ENCODE measurements around the gene SLC6A8. TPM values are rescaled to one million over a fixed set of nuclear protein-coding genes. Genes with fewer than 3 reads are reported as not detected.

Gene SLC6A8
- total RNA-seq, 1 donor from 2014 or later: 57.9 TPM

DNA sequence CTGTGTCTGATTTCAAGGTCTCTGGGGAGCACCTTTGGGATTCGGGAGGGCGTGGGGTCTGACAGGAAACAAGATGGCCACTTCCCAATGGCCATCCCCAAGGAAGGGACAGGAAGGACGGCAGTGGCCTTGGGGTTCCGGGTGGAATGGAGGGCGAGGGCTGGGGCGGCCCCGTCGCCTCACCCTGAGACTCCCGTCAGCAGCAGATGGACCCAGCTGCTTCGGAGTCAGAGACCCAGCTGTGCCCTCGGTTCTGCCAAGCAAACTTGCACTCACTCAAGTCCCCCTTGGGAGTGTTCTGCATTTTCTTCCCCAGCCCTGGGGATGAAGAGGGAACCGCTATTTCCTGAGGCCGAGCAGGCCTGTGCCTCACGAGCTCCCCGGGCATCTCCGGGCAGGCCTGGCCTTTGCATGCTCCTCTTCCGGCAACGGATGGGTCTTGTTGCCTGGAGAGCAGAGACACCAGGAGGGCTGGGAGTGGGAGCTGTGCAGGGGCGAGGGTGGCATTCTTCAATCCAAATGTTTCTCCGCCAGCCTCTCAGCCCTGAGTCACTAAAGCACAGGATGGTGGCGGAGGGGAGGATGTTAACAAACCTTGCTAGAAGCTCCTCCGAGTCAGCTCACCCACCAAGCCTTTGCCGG lies 47.6 kb upstream of the SLC6A8 start:
- Histone ChIP-seq H3K4me2 (ENCODE audit: low read length) (no peak overlapping the region), H3K4me1 (ENCODE audit: insufficient read depth, low read length) (peaks cover 3% of the 10 kb centered on the region), H3K9me3 (ENCODE audit: insufficient read depth, low read depth, low read length) (no peaks in the 10 kb centered on the region), H3K79me2 (ENCODE audit: insufficient read depth, low read length) (no peaks in the 10 kb centered on the region), H3K27me3 (ENCODE audit: insufficient read depth, low read length) (peaks cover 13% of the 10 kb centered on the region), H3K9ac (ENCODE audit: low read length) (no peak overlapping the region), H4K20me1 (ENCODE audit: insufficient read depth, low read length) (no peaks in the 10 kb centered on the region), H3K27ac (ENCODE audit: low read depth, low read length) (no peak overlapping the region), H3K36me3 (ENCODE audit: insufficient read depth, low read length) (no peaks in the 10 kb centered on the region), H2AFZ (ENCODE audit: low read depth, low read length) (no peak overlapping the region), H3K4me3 (ENCODE audit: insufficient read depth, low read depth, low read length) (no peak overlapping the region)
- H3K27me3 Mint-ChIP-seq (ENCODE audit: low read depth, unreplicated experiment): peaks cover 29% of the 10 kb centered on the region
- H3K9me3 Mint-ChIP-seq (ENCODE audit: unreplicated experiment): no peaks in the 10 kb centered on the region
- TF ChIP-seq, protein P1, sequence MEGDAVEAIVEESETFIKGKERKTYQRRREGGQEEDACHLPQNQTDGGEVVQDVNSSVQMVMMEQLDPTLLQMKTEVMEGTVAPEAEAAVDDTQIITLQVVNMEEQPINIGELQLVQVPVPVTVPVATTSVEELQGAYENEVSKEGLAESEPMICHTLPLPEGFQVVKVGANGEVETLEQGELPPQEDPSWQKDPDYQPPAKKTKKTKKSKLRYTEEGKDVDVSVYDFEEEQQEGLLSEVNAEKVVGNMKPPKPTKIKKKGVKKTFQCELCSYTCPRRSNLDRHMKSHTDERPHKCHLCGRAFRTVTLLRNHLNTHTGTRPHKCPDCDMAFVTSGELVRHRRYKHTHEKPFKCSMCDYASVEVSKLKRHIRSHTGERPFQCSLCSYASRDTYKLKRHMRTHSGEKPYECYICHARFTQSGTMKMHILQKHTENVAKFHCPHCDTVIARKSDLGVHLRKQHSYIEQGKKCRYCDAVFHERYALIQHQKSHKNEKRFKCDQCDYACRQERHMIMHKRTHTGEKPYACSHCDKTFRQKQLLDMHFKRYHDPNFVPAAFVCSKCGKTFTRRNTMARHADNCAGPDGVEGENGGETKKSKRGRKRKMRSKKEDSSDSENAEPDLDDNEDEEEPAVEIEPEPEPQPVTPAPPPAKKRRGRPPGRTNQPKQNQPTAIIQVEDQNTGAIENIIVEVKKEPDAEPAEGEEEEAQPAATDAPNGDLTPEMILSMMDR (IDR thresholded peaks at IDR 0.05; ENCODE audit: insufficient read depth, low read depth, low read length): no peak
- no peak for TF ChIP-seq EZH2 (IDR thresholded peaks at IDR 0.05; ENCODE audit: insufficient read depth, low read length)
- FAIRE-seq (no peak), DNase-seq (ENCODE audit: low read depth) (no peak)
- H3K4me1 Mint-ChIP-seq (ENCODE audit: low read depth, unreplicated experiment): no peaks in the 10 kb centered on the region
- H3K4me3 Mint-ChIP-seq (ENCODE audit: unreplicated experiment): no peak overlapping the region
- H3K36me3 Mint-ChIP-seq (ENCODE audit: low read depth, unreplicated experiment): no peaks in the 10 kb centered on the region
- H3K27ac Mint-ChIP-seq (ENCODE audit: unreplicated experiment): no peak overlapping the region

DNA sequence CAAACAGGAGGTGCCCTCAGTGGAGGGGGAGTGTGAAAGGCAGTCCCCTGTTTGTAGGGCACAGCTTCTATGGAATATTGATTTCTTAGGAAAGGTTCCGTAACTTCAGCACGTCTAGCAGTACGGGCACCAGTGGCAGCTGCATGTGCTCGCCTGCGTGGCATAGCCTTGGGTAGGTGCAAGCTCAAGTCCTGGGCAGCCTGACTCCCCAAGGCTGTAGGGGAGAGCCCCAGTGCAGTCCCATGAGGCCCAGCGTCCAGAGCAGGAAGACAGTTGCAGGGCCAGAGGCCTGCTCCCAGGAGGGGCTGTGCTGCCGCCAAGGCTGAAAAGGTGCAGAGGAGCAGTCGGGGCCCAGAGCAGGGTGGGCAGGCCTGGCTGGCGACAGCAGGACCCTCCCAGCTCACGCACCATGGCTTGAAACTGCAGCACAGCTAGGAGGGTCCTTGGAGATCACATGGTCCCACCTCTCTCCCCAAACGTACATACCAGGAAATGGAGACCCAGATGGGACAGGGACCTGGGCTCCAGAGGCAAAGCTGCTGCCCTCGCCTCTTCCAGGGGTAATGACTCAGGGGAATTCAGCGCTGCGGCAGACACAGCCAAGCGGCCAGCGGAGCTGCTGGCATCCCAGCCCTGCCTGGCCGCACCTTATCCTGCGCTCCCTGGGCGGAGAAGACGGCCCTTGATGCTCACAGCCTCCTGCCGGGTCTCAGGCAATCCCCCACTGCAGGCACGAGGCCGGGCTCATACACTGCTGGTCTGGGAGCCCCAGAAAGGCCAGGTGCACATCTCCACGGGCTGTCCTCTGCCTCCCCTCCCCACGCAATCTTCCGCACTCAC lies 46.8 kb upstream of the SLC6A8 start:
- H3K4me3 Mint-ChIP-seq (ENCODE audit: unreplicated experiment): no peak overlapping the region
- Histone ChIP-seq H3K27me3 (ENCODE audit: insufficient read depth, low read length) (peaks cover 20% of the 10 kb centered on the region), H3K9me3 (ENCODE audit: insufficient read depth, low read depth, low read length) (no peaks in the 10 kb centered on the region), H3K4me2 (ENCODE audit: low read length) (no peak overlapping the region), H3K4me1 (ENCODE audit: insufficient read depth, low read length) (peaks cover 3% of the 10 kb centered on the region), H2AFZ (ENCODE audit: low read depth, low read length) (no peak overlapping the region), H3K36me3 (ENCODE audit: insufficient read depth, low read length) (no peaks in the 10 kb centered on the region), H3K9ac (ENCODE audit: low read length) (no peak overlapping the region), H4K20me1 (ENCODE audit: insufficient read depth, low read length) (no peaks in the 10 kb centered on the region), H3K79me2 (ENCODE audit: insufficient read depth, low read length) (no peaks in the 10 kb centered on the region), H3K4me3 (ENCODE audit: insufficient read depth, low read depth, low read length) (no peak overlapping the region), H3K27ac (ENCODE audit: low read depth, low read length) (no peak overlapping the region)
- FAIRE-seq: no peak
- TF ChIP-seq EZH2 (IDR thresholded peaks at IDR 0.05; ENCODE audit: insufficient read depth, low read length): no peak
- TF ChIP-seq, protein P1 (IDR thresholded peaks at IDR 0.05; ENCODE audit: insufficient read depth, low read depth, low read length): no peak
- no peaks in the 10 kb centered on the region for H3K9me3 Mint-ChIP-seq (ENCODE audit: unreplicated experiment)
- peaks cover 27% of the 10 kb centered on the region for H3K27me3 Mint-ChIP-seq (ENCODE audit: low read depth, unreplicated experiment)
- no peaks in the 10 kb centered on the region for H3K4me1 Mint-ChIP-seq (ENCODE audit: low read depth, unreplicated experiment)
- no peak for DNase-seq (ENCODE audit: low read depth)
- H3K36me3 Mint-ChIP-seq (ENCODE audit: low read depth, unreplicated experiment): no peaks in the 10 kb centered on the region
- no peak overlapping the region for H3K27ac Mint-ChIP-seq (ENCODE audit: unreplicated experiment)
